Activated CD8-positive, alpha-beta T cell treated with anti-CD3 and anti-CD28 coated beads for 36 hours (primary cell): ENCODE measurements around the gene FYN. TPM values are rescaled to one million over a fixed set of nuclear protein-coding genes. Genes with fewer than 3 reads are reported as not detected.

Experiments used
- ATAC-seq: fragments of 200-7000 bp; cut with Tn5 transposase; one replicate; pipeline ENCODE4 v1.10.0; 2021; ENCODE audit warnings: mild to moderate bottlenecking, moderate library complexity
- CTCF ChIA-PET: fragments of 350-600 bp; sonication (Branson Sonifier 250); formaldehyde crosslinking; loops from one replicate; lab custom pipeline; 2021; ENCODE audit warnings: antibody characterized with exemption; lab: Charles Lee
- POLR2A ChIA-PET: fragments of 350-600 bp; sonication (Branson Sonifier 250); formaldehyde crosslinking; loops from one replicate; lab custom pipeline; 2021; ENCODE audit warnings: antibody characterized with exemption; lab: Charles Lee
- DNase-seq: peaks from one replicate; pipeline ENCODE4 v3.0.0-alpha.2; 2020
- H3K27ac Mint-ChIP-seq: one replicate; pipeline ENCODE4 v1.8.0; 2021; ENCODE audit warnings: mild to moderate bottlenecking, mixed read lengths
- H3K27me3 Mint-ChIP-seq: one replicate; pipeline ENCODE4 v1.8.0; 2021; ENCODE audit warnings: mixed read lengths
- H3K36me3 Mint-ChIP-seq: one replicate; pipeline ENCODE4 v1.8.0; 2021; ENCODE audit warnings: low read depth, mixed read lengths
- H3K4me1 Mint-ChIP-seq: one replicate; pipeline ENCODE4 v1.8.0; 2021; ENCODE audit warnings: low read depth, mixed read lengths
- H3K4me3 Mint-ChIP-seq: one replicate; pipeline ENCODE4 v1.8.0; 2021; ENCODE audit warnings: mild to moderate bottlenecking, moderate library complexity, mixed read lengths
- H3K9me3 Mint-ChIP-seq: one replicate; pipeline ENCODE4 v1.8.0; 2021; ENCODE audit warnings: mixed read lengths
- intact Hi-C: fragments of 100-400 bp; cut with micrococcal nuclease; formaldehyde crosslinking; loops from one replicate; pipeline ENCODE4 v1.10.0; 2022
- total RNA-seq, 2 experiments: library from RNA; stranded (reverse); gene quantifications; one replicate each; pipeline ENCODE4 v1.2.3, GENCODE V29; 2021
- TF ChIP-seq, protein P1 (sequence below): fragments of 200-600 bp; IDR thresholded peaks from one replicate; pipeline ENCODE4 v1.8.0; 2022; ENCODE audit warnings: antibody characterized with exemption, mild to moderate bottlenecking

Gene FYN
- total RNA-seq, 2 experiments from 2014 or later: 384 to 386 TPM

DNA sequence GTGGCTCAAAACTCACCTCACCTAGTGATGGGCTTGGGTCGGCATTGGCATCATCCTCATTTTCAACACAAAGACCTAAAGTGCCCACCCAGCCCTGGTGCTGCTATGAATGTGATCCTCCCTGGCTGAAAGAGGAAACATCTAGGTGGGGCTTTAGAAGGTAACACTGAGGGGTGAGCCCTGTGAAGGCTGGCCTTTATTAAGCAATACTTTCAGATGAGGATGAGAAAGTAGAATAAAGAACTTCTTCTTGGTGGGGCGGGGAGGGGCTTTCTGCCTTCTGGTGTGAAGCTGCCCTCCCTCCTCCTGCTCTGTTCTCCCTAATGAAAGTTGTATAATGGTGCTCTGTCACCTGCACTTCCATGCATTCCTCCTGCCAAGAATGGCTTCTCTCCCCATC, 134.6 kb downstream of the FYN start:
- intact Hi-C loops: no loop called here
- TF ChIP-seq, protein P1, sequence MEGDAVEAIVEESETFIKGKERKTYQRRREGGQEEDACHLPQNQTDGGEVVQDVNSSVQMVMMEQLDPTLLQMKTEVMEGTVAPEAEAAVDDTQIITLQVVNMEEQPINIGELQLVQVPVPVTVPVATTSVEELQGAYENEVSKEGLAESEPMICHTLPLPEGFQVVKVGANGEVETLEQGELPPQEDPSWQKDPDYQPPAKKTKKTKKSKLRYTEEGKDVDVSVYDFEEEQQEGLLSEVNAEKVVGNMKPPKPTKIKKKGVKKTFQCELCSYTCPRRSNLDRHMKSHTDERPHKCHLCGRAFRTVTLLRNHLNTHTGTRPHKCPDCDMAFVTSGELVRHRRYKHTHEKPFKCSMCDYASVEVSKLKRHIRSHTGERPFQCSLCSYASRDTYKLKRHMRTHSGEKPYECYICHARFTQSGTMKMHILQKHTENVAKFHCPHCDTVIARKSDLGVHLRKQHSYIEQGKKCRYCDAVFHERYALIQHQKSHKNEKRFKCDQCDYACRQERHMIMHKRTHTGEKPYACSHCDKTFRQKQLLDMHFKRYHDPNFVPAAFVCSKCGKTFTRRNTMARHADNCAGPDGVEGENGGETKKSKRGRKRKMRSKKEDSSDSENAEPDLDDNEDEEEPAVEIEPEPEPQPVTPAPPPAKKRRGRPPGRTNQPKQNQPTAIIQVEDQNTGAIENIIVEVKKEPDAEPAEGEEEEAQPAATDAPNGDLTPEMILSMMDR: no peak
- no peaks in the 10 kb centered on the region for H3K27me3 Mint-ChIP-seq
- DNase-seq (no peak), ATAC-seq (no peak)
- POLR2A ChIA-PET: interaction anchor here (3.2 kb wide), 1 partner anchor 9 kb away, joined by 11 read pairs; no protein-coding TSS in a partner anchor
- no peak overlapping the region for H3K4me3 Mint-ChIP-seq
- H3K9me3 Mint-ChIP-seq: peaks cover 4% of the 10 kb centered on the region
- CTCF ChIA-PET: interaction anchor here (1.2 to 5.9 kb wide), 2 partner anchors 16 to 29 kb away, joined by 3 to 30 read pairs; no protein-coding TSS in a partner anchor
- H3K4me1 Mint-ChIP-seq: peaks cover 92% of the 10 kb centered on the region
- H3K27ac Mint-ChIP-seq: peak overlapping the region; percentile 69
- peaks cover 93% of the 10 kb centered on the region for H3K36me3 Mint-ChIP-seq

DNA sequence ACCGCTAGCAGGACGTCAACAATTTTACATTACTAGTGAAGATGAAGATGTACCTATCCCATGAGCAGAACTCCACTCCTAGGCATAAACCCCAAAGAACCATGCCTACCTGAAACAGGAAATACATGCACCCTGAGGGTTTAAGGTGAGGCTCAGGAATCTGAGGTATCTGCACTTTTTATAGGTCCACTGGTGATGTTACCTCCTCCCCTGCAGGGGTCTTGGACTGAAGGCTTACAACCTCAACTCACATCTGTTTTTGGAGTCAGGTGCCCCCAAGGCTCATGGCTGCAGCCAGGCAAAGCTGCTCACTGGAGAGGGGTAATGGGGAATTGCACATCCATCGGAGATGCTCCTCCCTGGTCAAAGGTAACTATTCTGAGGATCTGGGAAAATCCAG, 135.1 kb downstream of the FYN start:
- peaks cover 93% of the 10 kb centered on the region for H3K36me3 Mint-ChIP-seq
- H3K27me3 Mint-ChIP-seq: no peaks in the 10 kb centered on the region
- no peak overlapping the region for H3K4me3 Mint-ChIP-seq
- TF ChIP-seq, protein P1: no peak
- intact Hi-C loops: no loop called here
- H3K27ac Mint-ChIP-seq: peak overlapping the region; percentile 69
- peaks cover 90% of the 10 kb centered on the region for H3K4me1 Mint-ChIP-seq
- DNase-seq (no peak), ATAC-seq (no peak)
- H3K9me3 Mint-ChIP-seq: peaks cover 5% of the 10 kb centered on the region
- ChIA-PET POLR2A (interaction anchor here (1.0 to 3.2 kb wide), 3 partner anchors 10 to 26 kb away, joined by 3 to 11 read pairs (median 3); no protein-coding TSS in a partner anchor), CTCF (interaction anchor here (0.8 to 5.9 kb wide), 6 partner anchors 9 to 290 kb away, joined by 3 to 30 read pairs (median 4); no protein-coding TSS in a partner anchor)

DNA sequence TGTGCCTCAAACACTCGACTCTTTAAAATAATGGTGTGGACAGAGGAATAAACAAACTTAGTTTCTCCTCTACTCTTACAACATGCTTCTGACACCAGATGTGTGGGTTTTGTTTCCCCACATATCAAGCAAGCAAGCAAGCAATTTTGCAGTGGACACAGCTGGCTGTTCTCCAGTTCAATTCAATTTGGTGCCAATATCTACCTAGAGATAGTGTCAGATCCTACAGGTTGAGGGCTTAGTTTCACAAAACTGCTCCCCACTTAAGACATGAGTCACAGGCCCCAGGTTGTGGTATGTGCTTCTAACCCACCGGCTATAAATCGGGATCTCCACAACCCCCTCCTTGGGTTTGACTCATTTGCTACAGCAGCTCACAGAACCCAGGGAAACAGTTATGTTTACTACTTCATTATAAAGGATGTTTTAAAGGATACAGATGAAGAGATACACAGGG, 136.2 kb downstream of the FYN start:
- ChIA-PET POLR2A (interaction anchor here (0.6 to 3.2 kb wide), 5 partner anchors 11 to 137 kb away, joined by 3 to 11 read pairs (median 3); no protein-coding TSS in a partner anchor), CTCF (interaction anchor here (1.2 to 5.9 kb wide), 4 partner anchors 10 to 291 kb away, joined by 3 to 30 read pairs (median 5); no protein-coding TSS in a partner anchor)
- H3K4me1 Mint-ChIP-seq: peaks cover 93% of the 10 kb centered on the region
- DNase-seq (peak; percentile 73), ATAC-seq (peak; percentile 72)
- H3K36me3 Mint-ChIP-seq: peaks cover 95% of the 10 kb centered on the region
- TF ChIP-seq, protein P1: no peak
- H3K4me3 Mint-ChIP-seq: no peak overlapping the region
- intact Hi-C loops: no loop called here
- H3K27ac Mint-ChIP-seq: peak overlapping the region; percentile 69
- H3K27me3 Mint-ChIP-seq: no peaks in the 10 kb centered on the region
- peaks cover 11% of the 10 kb centered on the region for H3K9me3 Mint-ChIP-seq

DNA sequence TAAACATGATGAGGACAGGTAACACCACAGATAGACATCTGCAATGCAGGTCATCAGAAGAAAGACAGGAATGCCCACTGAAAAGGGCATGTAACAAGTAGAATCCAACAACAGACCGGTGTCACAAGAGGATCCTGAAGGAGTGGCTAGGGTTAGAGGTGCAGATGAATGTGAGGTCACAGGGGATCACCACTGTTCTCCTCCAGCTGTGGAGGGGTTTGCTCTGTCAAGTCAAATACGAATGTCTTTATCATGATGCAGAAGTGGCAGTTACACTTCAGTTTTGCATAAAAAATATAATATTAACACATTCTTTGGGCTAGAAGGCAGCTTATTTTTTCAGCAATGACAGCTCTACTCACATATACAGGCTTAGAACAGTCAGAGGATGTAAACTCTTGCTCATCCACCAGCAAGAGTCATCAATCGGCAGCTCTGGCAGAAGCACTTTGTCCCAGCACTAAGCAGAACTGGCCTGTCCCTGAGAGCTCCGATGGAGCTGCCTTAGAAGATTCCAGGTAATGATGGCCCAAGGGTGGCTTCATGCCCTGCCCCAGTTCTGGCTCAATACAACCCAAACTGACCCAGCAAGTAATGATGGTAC, 137.1 kb downstream of the FYN start:
- DNase-seq: no peak
- no peak overlapping the region for H3K4me3 Mint-ChIP-seq
- no peaks in the 10 kb centered on the region for H3K27me3 Mint-ChIP-seq
- CTCF ChIA-PET: interaction anchor here (1.1 to 5.9 kb wide), 6 partner anchors 8 to 306 kb away, joined by 3 to 30 read pairs (median 4); no protein-coding TSS in a partner anchor
- peak overlapping the region; percentile 69 for H3K27ac Mint-ChIP-seq
- ATAC-seq: peak; percentile 38
- POLR2A ChIA-PET: interaction anchor here (0.6 to 1.8 kb wide), 4 partner anchors 9 to 24 kb away, joined by 3 to 5 read pairs (median 4); no protein-coding TSS in a partner anchor
- H3K36me3 Mint-ChIP-seq: peaks cover 97% of the 10 kb centered on the region
- peaks cover 93% of the 10 kb centered on the region for H3K4me1 Mint-ChIP-seq
- TF ChIP-seq, protein P1: no peak
- peaks cover 11% of the 10 kb centered on the region for H3K9me3 Mint-ChIP-seq
- intact Hi-C loops: no loop called here
